T-helper 17 cell (primary cell): ENCODE data around the gene RBM39. TPM values are rescaled to one million over a fixed set of nuclear protein-coding genes. Genes with fewer than 3 reads are reported as not detected.

Experiments used
- ATAC-seq: fragments of 150-1000 bp; cut with Tn5 transposase; 2 replicates; pipeline ENCODE4 v1.10.0; 2021; ENCODE audit warnings: mild to moderate bottlenecking, moderate library complexity
- DNase-seq, 3 donors: peaks; one replicate each; pipeline versions ENCODE4 v3.0.0 to v3.0.0-alpha.2; 2020 to 2021
- H3K9me3 ChIP-seq: one replicate; pipeline ENCODE4 v1.7.0; 2013; ENCODE audit warnings: low read length, mild to moderate bottlenecking; ENCODE audit not compliant: control insufficient read depth, poor library complexity, severe bottlenecking
- H3K27ac Mint-ChIP-seq: one replicate; pipeline ENCODE4 v1.8.0; 2022; ENCODE audit warnings: mild to moderate bottlenecking, moderate library complexity, mixed read lengths
- H3K27me3 Mint-ChIP-seq: one replicate; pipeline ENCODE4 v1.8.0; 2022; ENCODE audit warnings: mixed read lengths
- H3K36me3 Mint-ChIP-seq: one replicate; pipeline ENCODE4 v1.8.0; 2022; ENCODE audit warnings: low read depth, mixed read lengths
- H3K4me1 Mint-ChIP-seq: one replicate; pipeline ENCODE4 v1.8.0; 2022; ENCODE audit warnings: mild to moderate bottlenecking, mixed read lengths
- H3K4me3 Mint-ChIP-seq: one replicate; pipeline ENCODE4 v1.8.0; 2022; ENCODE audit warnings: mild to moderate bottlenecking, moderate library complexity, mixed read lengths
- total RNA-seq, 4 donors: library from RNA in 2 of 4; stranded (reverse) in 2 of 4; gene quantifications; one replicate each; pipeline ENCODE4 v1.2.3 and lab custom pipeline; 2022 to 2026

RBM39 gene
- total RNA-seq, 2 donors from 2014 or later = 1,047 to 1,109 TPM

DNA sequence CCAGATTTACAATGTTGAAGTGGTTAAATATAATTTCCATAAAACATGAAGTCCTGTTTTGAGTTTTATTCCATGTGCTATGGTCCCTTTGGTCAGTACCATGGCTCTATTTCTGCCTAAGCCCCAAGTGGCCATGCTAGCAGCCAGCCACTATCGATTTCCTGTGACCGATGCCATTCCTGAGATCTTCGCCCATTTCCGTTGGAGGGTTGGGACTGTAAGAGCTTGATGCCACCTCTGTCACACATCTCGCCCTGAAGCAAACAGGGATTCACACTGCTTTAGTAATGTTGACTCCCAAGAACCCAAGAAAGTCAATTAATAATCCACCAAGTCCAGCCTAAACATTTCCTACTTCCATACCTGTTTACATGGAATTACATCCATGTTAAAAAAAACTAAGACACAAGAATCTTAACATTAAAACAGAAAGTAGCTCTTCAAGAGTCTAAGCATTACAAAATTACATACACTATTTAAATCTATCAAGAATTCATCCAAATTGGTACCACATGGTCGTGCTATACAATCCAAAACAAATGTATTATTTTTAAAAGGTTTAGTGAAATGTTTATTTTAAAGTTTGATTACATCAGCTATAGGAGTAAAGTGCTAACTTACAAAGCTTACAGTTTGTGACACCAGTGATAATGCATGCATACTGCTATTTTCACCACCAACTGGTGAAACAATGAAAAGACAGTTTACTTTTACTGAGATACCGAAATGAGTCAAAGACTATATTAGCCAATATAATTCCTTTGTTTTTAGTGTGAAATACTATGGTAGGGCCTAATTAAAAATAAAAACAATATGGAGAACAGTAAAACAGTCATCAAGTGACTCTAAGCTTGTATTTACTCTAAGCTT is 2.5 kb downstream of the RBM39 start:
- DNase-seq = no peak
- no peaks in the 10 kb centered on the region for H3K9me3 ChIP-seq
- Mint-ChIP-seq H3K27me3 (no peaks in the 10 kb centered on the region), H3K4me3 (peak overlapping the region; percentile 86), H3K4me1 (peaks cover 46% of the 10 kb centered on the region), H3K36me3 (peaks cover 20% of the 10 kb centered on the region), H3K27ac (peak overlapping the region; percentile 99)
- no peak for ATAC-seq

DNA sequence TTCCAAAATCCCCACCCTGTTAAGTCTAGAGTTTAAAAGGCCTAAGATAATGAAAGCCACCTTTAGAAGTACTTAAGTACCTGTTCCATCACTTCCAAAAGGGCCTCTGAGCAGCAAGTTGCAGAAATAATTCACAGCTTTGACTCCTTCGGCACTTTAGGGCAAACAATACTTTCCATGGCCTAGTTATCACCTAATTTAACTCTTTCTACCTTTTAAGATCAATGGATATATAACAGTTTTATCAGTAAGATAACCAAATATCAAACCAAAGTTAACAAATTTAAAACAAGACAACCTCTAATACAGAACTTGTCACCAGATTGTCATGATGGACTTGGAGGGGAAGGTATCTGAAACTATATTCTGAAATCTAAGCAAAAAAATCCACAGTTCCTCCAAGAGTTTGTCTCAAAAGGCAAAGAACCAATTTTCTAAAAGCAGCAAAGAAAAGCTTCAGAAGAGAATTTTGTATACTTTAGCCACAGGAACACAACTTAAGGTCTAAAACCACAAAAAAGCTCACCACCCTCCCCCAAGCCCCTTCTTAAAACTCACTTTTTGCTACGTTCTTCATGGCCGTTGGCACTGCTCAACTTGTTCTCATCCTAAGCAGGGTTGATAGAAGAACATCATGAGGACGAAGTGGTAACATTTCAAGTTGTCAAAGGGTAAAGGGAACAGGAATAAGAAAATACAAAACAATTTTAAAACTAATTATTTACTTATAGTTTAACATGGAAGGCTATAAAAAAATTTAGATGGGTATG is 3.5 kb downstream of the RBM39 start:
- ATAC-seq (no peak), DNase-seq (no peak)
- peak overlapping the region; percentile 99 for H3K27ac Mint-ChIP-seq
- H3K4me3 Mint-ChIP-seq = peak overlapping the region; percentile 81
- peaks cover 24% of the 10 kb centered on the region for H3K36me3 Mint-ChIP-seq
- H3K9me3 ChIP-seq = no peaks in the 10 kb centered on the region
- peaks cover 45% of the 10 kb centered on the region for H3K4me1 Mint-ChIP-seq
- no peaks in the 10 kb centered on the region for H3K27me3 Mint-ChIP-seq

DNA sequence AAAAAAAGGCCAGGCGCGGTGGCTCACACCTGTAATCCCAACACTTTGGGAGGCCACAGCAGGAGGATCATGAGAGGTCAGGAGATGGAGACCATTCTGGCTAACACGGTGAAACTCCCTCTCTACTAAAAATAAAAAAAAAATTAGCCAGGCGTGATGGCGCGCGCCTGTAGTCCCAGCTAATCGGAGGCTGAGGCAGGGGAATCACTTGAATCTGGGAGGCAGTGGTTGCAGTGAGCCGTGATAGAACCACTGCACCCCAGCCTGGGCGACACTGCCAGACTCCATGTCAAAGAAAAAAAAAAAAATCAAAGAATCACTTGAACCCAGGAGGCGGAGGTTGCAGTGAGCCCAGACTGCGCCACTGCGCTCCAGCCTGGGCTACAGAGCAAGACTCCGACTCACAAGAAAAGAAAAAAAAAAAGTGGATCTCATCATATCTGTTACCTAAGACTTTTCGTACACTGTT is 4.2 kb downstream of the RBM39 start:
- H3K36me3 Mint-ChIP-seq = peaks cover 24% of the 10 kb centered on the region
- ATAC-seq (no peak), DNase-seq (no peak)
- H3K4me3 Mint-ChIP-seq = peak overlapping the region; percentile 81
- H3K27ac Mint-ChIP-seq = peak overlapping the region; percentile 84
- H3K27me3 Mint-ChIP-seq = no peaks in the 10 kb centered on the region
- H3K4me1 Mint-ChIP-seq = peaks cover 46% of the 10 kb centered on the region
- no peaks in the 10 kb centered on the region for H3K9me3 ChIP-seq

DNA sequence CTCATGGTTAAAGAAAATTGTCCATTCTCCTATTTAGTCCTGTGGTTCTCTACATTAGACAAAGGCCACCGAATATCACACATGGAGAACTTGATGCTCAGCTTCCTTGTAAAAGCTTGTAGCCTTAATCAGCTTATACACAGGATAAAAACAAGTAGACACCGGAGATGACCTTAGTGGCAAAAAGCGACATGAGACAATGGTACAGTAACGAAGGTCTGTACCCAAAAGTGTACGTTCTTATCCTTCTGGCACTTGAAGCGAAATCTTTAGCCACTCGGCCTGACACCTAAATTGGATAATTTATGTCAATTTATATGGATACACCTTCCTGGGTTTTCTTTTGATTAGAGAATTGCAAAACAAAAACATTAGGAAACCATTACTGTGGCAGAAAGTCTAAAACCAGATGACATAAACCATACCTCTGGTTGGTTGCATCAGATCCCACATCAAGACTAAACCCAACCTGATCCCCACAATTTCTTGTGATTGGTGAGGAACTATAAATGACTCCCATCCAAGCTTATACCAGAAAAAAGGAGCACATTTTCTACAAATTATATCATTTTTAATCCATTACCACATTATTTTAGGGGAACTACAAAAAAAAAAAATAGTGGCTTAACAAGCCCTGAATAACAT is 6.1 kb downstream of the RBM39 start:
- H3K9me3 ChIP-seq = no peaks in the 10 kb centered on the region
- Mint-ChIP-seq H3K4me1 (peaks cover 45% of the 10 kb centered on the region), H3K27me3 (no peaks in the 10 kb centered on the region), H3K36me3 (peaks cover 18% of the 10 kb centered on the region), H3K4me3 (peak overlapping the region; percentile 71), H3K27ac (peak overlapping the region; percentile 61)
- no peak for ATAC-seq
- no peak for DNase-seq

DNA sequence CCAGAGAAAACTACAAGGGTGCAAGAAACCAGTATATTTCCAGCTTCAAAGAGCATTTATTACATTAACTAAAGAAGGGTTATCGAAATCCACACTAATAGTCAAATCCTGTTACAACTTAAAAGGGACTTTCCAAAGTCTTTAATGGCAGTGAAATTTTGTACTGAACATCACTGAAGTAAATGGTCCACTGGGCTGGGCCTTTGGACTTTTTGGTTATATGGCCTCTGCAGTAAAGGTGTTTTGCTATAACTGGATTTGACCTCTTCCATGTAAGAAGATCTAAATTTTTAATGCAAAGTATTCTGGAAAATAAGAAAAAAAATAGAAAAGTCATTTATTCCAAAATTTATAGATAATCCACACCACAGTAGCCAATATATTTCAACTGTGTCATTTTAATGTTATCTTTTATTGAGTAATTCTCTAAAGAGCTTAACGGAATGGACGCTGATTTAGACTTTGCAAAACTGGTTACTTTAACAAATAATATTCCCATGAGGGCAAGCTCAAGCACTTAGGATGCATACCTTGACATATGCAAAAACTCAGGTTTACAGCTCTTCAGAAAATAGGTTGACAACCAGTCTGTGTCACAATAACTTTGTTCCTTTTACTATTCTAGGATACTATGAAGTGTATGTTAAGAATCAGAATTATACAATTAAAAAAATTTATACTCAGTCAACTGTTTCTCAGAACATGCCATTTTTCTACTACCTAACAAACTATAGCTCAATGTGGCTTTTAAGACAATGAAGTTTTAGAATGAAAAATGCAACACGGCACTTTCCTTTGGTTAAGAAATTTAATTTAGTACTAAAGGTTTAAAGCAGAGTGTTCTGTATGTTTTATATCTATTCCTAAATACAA is 7.0 kb downstream of the RBM39 start:
- H3K4me1 Mint-ChIP-seq = peaks cover 45% of the 10 kb centered on the region

DNA sequence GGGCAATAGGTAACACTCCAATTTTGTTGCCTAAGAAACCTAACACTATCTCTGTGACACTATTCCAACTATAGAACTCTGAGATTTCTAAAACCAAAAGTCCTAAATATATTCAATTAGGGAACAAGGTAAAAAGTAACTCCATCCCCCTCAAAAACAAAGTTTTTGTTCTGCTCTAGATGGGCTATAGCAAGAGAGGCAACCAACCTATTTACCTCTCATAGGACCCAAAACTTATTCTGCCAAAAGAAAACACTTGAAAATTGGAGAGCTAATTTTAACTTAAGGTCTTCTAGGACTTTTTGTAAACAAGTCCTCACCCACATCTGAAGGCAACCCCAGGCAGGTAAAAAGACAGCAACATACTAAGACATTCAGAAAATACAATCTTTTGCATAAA is 7.7 kb downstream of the RBM39 start:
- H3K9me3 ChIP-seq = no peaks in the 10 kb centered on the region
- Mint-ChIP-seq H3K4me1 (peaks cover 43% of the 10 kb centered on the region), H3K27ac (peak overlapping the region; percentile 82), H3K27me3 (no peaks in the 10 kb centered on the region), H3K36me3 (peaks cover 12% of the 10 kb centered on the region), H3K4me3 (peak overlapping the region; percentile 67)
- ATAC-seq = no peak
- no peak for DNase-seq

More for the DNA sequence above, 7.0 kb downstream of the RBM39 start:
- no peak for ATAC-seq
- H3K4me3 Mint-ChIP-seq = peak overlapping the region; percentile 7
- no peaks in the 10 kb centered on the region for H3K9me3 ChIP-seq
- peak overlapping the region; percentile 82 for H3K27ac Mint-ChIP-seq
- no peak for DNase-seq
- H3K27me3 Mint-ChIP-seq = no peaks in the 10 kb centered on the region
- peaks cover 16% of the 10 kb centered on the region for H3K36me3 Mint-ChIP-seq

DNA sequence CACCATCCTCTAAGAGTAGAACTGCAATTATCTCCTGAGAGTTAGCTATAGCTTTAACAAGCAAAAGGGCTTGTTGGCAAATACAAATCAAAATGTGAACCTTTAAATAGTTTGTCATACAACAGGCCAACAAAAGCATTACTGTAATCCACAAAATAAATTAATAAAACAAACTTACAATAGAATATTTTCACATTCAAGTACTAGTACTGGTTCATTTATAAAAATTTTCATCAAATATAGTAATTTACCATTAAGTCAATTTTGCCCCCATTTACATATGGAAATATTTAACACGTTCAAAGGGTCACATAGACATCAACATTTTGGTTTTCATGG is 9.4 kb downstream of the RBM39 start:
- H3K9me3 ChIP-seq = no peaks in the 10 kb centered on the region
- peaks cover 7% of the 10 kb centered on the region for H3K36me3 Mint-ChIP-seq
- no peaks in the 10 kb centered on the region for H3K27me3 Mint-ChIP-seq
- no peak for ATAC-seq
- DNase-seq = no peak
- peaks cover 32% of the 10 kb centered on the region for H3K4me1 Mint-ChIP-seq
- peak overlapping the region; percentile 58 for H3K4me3 Mint-ChIP-seq
- peak overlapping the region; percentile 82 for H3K27ac Mint-ChIP-seq

DNA sequence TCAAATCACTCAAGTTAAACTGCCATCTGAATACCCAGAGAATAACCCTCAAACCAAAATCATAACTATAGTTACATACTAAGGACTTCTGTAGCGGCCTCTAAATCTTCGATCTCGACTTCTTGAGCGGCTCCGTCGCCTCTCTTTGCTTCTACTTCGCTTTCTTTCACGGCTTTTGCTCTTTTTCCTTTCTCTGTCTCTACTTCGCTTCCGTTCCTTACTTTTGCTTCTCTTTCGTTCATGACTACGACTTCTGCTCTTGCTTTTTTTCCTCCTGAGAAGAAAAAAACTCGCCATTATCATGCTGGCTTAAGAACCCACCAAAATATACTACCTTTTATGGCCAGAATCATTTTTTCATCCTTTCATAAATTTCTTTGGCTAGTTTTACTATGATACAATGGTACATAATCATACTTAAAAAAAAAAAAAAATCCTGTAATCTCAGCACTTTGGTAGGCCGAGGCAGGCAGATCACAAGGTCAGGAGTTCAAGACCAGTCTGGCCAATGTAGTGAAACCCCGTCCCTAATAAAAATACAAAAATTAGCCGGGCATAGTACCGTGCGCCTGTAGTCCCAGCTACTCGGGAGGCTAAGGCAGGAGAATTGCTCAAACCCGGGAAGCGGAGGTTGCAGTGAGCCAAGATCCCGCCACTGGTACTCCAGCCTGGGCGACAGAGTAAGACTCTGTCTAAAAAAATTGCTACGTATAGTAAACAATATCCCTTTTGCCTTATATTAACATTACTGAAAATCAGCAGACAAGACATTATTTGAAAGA is 10.0 kb downstream of the RBM39 start:
- Mint-ChIP-seq H3K27me3 (no peaks in the 10 kb centered on the region), H3K4me1 (peaks cover 32% of the 10 kb centered on the region), H3K4me3 (peak overlapping the region; percentile 72), H3K36me3 (peaks cover 7% of the 10 kb centered on the region), H3K27ac (peak overlapping the region; percentile 80)
- no peaks in the 10 kb centered on the region for H3K9me3 ChIP-seq
- ATAC-seq (no peak), DNase-seq (no peak)

DNA sequence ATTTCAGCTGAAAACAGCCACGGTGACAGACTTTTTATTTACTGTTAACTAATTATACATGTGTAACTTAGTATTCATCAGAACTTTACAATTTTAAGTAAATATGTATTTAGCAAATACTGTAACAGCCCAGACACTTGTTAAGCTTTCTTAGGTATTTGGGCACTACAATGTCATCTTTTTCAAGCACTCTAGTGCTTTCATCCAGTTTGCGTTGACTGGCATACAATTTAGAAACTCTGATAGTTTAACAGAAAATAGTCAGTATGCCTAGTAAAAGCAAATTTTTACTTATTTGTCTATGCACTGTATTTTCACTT is 10.6 kb downstream of the RBM39 start:
- H3K4me3 Mint-ChIP-seq = no peak overlapping the region
- H3K9me3 ChIP-seq = no peaks in the 10 kb centered on the region
- ATAC-seq = no peak
- H3K36me3 Mint-ChIP-seq = peaks cover 7% of the 10 kb centered on the region
- H3K27ac Mint-ChIP-seq = peak overlapping the region; percentile 80
- DNase-seq = no peak
- H3K4me1 Mint-ChIP-seq = peaks cover 36% of the 10 kb centered on the region
- H3K27me3 Mint-ChIP-seq = no peaks in the 10 kb centered on the region

DNA sequence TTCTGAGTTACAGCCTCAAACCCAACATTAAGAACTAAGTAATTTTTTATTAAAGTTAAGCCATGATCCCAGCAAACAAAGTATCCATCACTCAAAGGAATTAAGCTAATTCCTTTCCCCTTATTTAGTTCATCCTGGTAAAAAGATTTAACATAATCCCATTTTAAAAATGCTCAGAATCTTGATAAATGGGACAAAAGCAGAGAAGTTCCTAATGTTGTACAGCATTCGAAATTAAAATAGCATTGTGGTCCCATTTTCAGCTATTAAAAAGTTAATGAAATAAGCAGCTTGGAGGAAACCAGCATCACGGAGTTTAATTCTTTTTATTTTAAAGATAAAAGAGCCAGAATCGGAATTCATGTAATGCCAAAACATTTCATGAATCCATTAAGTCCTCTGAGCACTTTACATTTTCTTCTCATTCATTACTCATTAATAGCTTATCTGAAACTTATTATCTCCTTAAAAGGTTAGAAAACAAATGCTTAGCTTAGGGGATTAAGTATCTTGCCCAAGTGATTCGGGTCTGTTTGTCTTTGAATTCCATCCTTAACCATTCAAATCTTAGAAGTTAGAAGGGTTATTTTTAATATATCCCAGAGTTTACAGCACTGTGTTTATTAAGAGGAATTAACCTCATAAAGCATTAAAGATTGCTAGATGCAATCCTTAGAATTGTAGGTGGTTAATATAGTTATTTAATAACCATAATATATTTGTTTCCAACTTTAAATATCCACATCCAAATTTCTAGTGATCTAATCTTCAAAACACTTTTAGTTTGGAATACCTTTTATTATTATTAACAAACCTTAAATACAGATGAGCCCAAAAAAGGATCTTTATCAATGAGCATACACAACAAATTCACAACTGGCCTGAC is 11.2 kb downstream of the RBM39 start:
- H3K27ac Mint-ChIP-seq = peak overlapping the region; percentile 80
- no peak for ATAC-seq
- H3K4me3 Mint-ChIP-seq = no peak overlapping the region
- peaks cover 7% of the 10 kb centered on the region for H3K36me3 Mint-ChIP-seq
- no peaks in the 10 kb centered on the region for H3K27me3 Mint-ChIP-seq
- H3K9me3 ChIP-seq = no peaks in the 10 kb centered on the region
- DNase-seq = no peak
- H3K4me1 Mint-ChIP-seq = peaks cover 32% of the 10 kb centered on the region

DNA sequence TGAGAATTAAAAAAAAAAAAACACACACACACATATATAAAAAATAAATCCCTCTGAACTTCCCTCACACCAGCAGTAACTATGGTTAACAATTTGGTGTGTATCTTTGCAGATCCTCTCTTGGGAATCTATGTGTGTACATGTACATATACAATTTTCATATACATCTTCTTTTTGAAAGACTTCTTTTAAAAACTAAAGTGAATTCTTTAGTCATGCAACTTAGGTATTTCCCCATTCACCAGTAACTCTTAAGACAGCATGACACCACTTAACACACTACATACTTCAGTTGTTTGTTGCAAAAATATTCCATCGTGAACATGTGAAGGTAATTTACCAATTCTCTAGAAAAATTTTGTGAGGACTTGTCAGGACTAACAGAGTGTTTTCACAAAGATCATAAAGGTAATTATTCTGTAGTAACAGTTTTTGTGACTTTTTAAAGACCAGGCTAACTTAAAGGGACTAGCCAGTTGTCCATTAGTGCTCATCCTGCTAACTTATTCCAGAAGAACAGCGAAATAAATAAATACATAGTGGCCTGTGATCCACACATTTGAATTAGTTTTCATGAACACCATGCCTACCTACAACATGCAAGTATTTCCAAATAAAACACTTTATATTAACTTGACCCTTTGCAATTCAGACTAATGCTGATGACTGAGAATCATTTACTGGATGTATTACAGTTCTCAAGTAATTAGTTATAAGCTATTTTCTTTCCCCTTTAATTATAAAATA is 12.1 kb downstream of the RBM39 start:
- no peak for DNase-seq
- peaks cover 30% of the 10 kb centered on the region for H3K4me1 Mint-ChIP-seq
- no peaks in the 10 kb centered on the region for H3K9me3 ChIP-seq
- peak overlapping the region; percentile 57 for H3K4me3 Mint-ChIP-seq
- peaks cover 7% of the 10 kb centered on the region for H3K36me3 Mint-ChIP-seq
- peak overlapping the region; percentile 80 for H3K27ac Mint-ChIP-seq
- no peak for ATAC-seq
- H3K27me3 Mint-ChIP-seq = no peaks in the 10 kb centered on the region
